ENCODE measurements around the gene NT5DC3.
A peak's percentile ranks its signal among the peaks of the same experiment; 100 is the strongest.

Gene NT5DC3

GRCh38 chr12:103736572-103736971 lies 104.5 kb downstream of the NT5DC3 start:
- DNase-seq: no peak

- no peak for DNase-seq
Observed at GRCh38 chr12:103735291-103735690, 105.7 kb downstream of the NT5DC3 start.

DNA sequence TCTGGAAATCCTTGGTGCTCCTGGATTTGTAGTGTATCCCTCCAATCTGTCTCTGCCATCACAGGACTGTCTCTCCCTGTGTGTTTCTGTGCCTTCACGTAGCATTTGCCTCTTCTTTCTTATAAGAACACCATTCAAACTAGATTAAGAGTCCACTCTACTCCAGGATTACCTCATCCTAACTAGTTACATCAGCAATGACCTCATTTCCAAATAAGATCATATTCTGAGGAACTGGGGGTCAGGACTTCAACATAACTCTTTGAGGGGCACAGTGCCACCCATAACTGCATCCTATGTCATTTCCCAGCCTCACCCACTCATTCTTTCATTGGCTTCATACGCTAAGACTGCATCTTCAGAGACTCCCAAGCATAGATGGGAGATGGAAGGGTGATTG lies 106.2 kb downstream of the NT5DC3 start:
- DNase-seq: no peak

- no peak for DNase-seq
Observed at GRCh38 chr12:103731539-103731938, 109.5 kb downstream of the NT5DC3 start.

- DNase-seq: no peak
Observed at GRCh38 chr12:103729499-103729898, 111.5 kb downstream of the NT5DC3 start.

GRCh38 chr12:103728323-103728722 lies 112.7 kb downstream of the NT5DC3 start:
- peak; percentile 5 for DNase-seq

DNA sequence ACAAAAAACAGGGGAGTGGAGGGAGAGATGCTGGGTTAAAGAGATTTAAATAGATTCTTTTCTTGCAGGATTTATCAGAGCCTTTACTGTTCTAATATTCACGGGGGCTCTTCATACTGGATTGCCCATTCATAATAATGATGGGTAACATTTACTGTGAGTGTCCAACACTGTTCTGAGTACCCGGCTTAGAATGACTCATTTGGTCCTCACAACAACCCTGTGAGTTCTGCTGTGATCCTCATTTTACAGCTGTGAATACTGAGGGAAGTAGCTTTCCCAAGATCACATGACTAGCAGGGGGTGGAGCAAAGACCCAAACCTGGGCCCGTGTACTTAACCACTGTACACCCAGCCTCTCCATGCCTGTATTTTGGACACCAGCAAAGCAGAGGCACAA lies 113.4 kb downstream of the NT5DC3 start:
- DNase-seq: no peak

GRCh38 chr12:103725398-103725797 lies 115.6 kb downstream of the NT5DC3 start:
- no peak for DNase-seq

Measured in fibroblast of upper back skin (primary cell).